Suprapubic skin (tissue), 4 donors: Measurements from ENCODE around the gene RAB22A. TPM values are rescaled to one million over a fixed set of nuclear protein-coding genes. Genes with fewer than 3 reads are reported as not detected.

Experiments
- DNase-seq, 2 donors: peaks; one replicate each; pipeline ENCODE4 v3.0.0-alpha.2; 2019; ENCODE audit warnings: low spot score in 2 of 2
- H3K27ac ChIP-seq: fragments of 200-600 bp; sonication (generic); one replicate; pipeline ENCODE4 v1.5.1; 2019
- H3K27me3 ChIP-seq: fragments of 200-600 bp; sonication (generic); one replicate; pipeline ENCODE4 v1.5.1; 2019
- H3K36me3 ChIP-seq: fragments of 200-600 bp; sonication (generic); one replicate; pipeline ENCODE4 v1.5.1; 2019
- H3K4me1 ChIP-seq: fragments of 200-600 bp; sonication (generic); one replicate; pipeline ENCODE4 v1.5.1; 2019
- H3K4me3 ChIP-seq: fragments of 200-600 bp; sonication (generic); one replicate; pipeline ENCODE4 v1.5.1; 2019; ENCODE audit warnings: mild to moderate bottlenecking
- H3K9me3 ChIP-seq: fragments of 200-600 bp; sonication (generic); one replicate; pipeline ENCODE4 v1.5.1; 2019
- EP300 ChIP-seq: sonication (generic); formaldehyde crosslinking; IDR thresholded peaks from one replicate; pipeline ENCODE4 v1.6.1; 2017; ENCODE audit warnings: antibody characterized with exemption
- POLR2A ChIP-seq, 2 donors: fragments of 450-650 bp; IDR thresholded peaks; one replicate each; pipeline ENCODE4 v1.6.1; 2017; ENCODE audit warnings: antibody characterized with exemption in 2 of 2, mild to moderate bottlenecking in 2 of 2, moderate library complexity in 2 of 2
- POLR2AphosphoS5 ChIP-seq, 3 donors: sonication (generic); formaldehyde crosslinking; IDR thresholded peaks; one replicate each; pipeline ENCODE4 v1.6.1; 2017; ENCODE audit warnings: antibody characterized with exemption in 3 of 3
- WGBS: methylation state at CpG from one replicate; pipeline ENCODE4 v1.1.5; 2018; 5-methylcytosine and 5-hydroxymethylcytosine counted together
- total RNA-seq, 4 donors: library from RNA; depleted of rRNA; stranded (reverse); fragments of >200 nt; gene quantifications; one replicate each; pipeline ENCODE4 v1.1.0, GENCODE V29; 2016
- TF ChIP-seq, protein P1 (sequence below), 2 donors: fragments of 200-600 bp in 1 of 2; fragments of 450-650 bp in 1 of 2; sonication (generic) in 1 of 2; IDR thresholded peaks; one replicate each; pipeline ENCODE4 v1.5.1; 2016 to 2019; ENCODE audit warnings: antibody characterized with exemption in 2 of 2, mild to moderate bottlenecking in 1 of 2, moderate library complexity in 1 of 2

The RAB22A gene
- total RNA-seq, 4 donors from 2014 or later: 17.0 to 21.6 (median 19.1) TPM

GRCh38 chr20:58377766-58378401, 68.4 kb downstream of the RAB22A start:
- WGBS: 70% methylated on average over 7 of the region's 7 CpGs
- TF ChIP-seq, protein P1, sequence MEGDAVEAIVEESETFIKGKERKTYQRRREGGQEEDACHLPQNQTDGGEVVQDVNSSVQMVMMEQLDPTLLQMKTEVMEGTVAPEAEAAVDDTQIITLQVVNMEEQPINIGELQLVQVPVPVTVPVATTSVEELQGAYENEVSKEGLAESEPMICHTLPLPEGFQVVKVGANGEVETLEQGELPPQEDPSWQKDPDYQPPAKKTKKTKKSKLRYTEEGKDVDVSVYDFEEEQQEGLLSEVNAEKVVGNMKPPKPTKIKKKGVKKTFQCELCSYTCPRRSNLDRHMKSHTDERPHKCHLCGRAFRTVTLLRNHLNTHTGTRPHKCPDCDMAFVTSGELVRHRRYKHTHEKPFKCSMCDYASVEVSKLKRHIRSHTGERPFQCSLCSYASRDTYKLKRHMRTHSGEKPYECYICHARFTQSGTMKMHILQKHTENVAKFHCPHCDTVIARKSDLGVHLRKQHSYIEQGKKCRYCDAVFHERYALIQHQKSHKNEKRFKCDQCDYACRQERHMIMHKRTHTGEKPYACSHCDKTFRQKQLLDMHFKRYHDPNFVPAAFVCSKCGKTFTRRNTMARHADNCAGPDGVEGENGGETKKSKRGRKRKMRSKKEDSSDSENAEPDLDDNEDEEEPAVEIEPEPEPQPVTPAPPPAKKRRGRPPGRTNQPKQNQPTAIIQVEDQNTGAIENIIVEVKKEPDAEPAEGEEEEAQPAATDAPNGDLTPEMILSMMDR (IDR thresholded peaks at IDR 0.05): no peak
- TF ChIP-seq POLR2AphosphoS5 (IDR thresholded peaks at IDR 0.05): no peak
- no peak for TF ChIP-seq EP300
- no peak for TF ChIP-seq POLR2A (IDR thresholded peaks at IDR 0.05)
- no peak for DNase-seq

GRCh38 chr20:58378704-58379103, 69.2 kb downstream of the RAB22A start:
- no peaks in the 10 kb centered on the region for H3K4me1 ChIP-seq
- no peak overlapping the region for H3K4me3 ChIP-seq
- no peak for DNase-seq
- WGBS: 61% methylated on average over 3 of the region's 3 CpGs
- no peak overlapping the region for H3K27ac ChIP-seq
- TF ChIP-seq, protein P1 (IDR thresholded peaks at IDR 0.05): no peak
- TF ChIP-seq POLR2AphosphoS5 (IDR thresholded peaks at IDR 0.05): no peak
- no peak for TF ChIP-seq EP300
- TF ChIP-seq POLR2A (IDR thresholded peaks at IDR 0.05): no peak
- peaks cover 6% of the 10 kb centered on the region for H3K27me3 ChIP-seq
- H3K9me3 ChIP-seq: no peaks in the 10 kb centered on the region
- H3K36me3 ChIP-seq: no peaks in the 10 kb centered on the region

More at GRCh38 chr20:58377766-58378401, 68.4 kb downstream of the RAB22A start:
- Histone ChIP-seq H3K27me3 (peaks cover 6% of the 10 kb centered on the region), H3K4me3 (no peak overlapping the region), H3K4me1 (no peaks in the 10 kb centered on the region), H3K36me3 (no peaks in the 10 kb centered on the region), H3K9me3 (no peaks in the 10 kb centered on the region), H3K27ac (no peak overlapping the region)

DNA sequence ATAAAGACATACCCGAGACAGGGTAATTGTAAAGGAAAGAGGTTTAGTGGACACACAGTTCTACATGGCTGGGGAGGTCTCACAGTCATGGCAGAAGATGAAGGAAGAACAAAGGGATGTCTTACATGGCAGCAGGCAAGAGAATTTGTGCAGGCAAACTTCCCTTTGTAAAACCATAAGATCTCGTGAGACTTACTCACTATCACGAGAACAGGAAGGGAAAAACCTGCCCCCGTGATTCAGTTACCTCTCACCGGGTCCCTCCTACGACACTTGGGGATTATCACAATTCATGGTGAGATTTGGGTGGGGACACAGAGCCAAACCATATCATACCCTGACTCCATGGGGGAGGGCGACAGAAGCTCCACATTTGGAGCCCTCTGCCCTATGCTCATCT, 72.1 kb downstream of the RAB22A start:
- no peak for DNase-seq
- Histone ChIP-seq H3K4me3 (no peak overlapping the region), H3K27me3 (peaks cover 11% of the 10 kb centered on the region), H3K4me1 (no peaks in the 10 kb centered on the region), H3K27ac (no peak overlapping the region), H3K36me3 (no peaks in the 10 kb centered on the region), H3K9me3 (no peaks in the 10 kb centered on the region)
- TF ChIP-seq POLR2AphosphoS5 (IDR thresholded peaks at IDR 0.05) (no peak), EP300 (no peak), POLR2A (IDR thresholded peaks at IDR 0.05) (no peak)
- TF ChIP-seq, protein P1 (IDR thresholded peaks at IDR 0.05): no peak
- 94% methylated on average over 7 of the region's 7 CpGs for WGBS

- WGBS: 84% methylated on average over 4 of the region's 4 CpGs
- no peaks in the 10 kb centered on the region for H3K36me3 ChIP-seq
- no peaks in the 10 kb centered on the region for H3K4me1 ChIP-seq
- H3K27me3 ChIP-seq: peaks cover 11% of the 10 kb centered on the region
- no peak overlapping the region for H3K4me3 ChIP-seq
- no peak overlapping the region for H3K27ac ChIP-seq
- no peaks in the 10 kb centered on the region for H3K9me3 ChIP-seq
- no peak for TF ChIP-seq EP300
- TF ChIP-seq, protein P1 (IDR thresholded peaks at IDR 0.05): no peak
- TF ChIP-seq POLR2A (IDR thresholded peaks at IDR 0.05): no peak
- TF ChIP-seq POLR2AphosphoS5 (IDR thresholded peaks at IDR 0.05): no peak
- no peak for DNase-seq
Measured at GRCh38 chr20:58382096-58382495, 72.6 kb downstream of the RAB22A start.

DNA sequence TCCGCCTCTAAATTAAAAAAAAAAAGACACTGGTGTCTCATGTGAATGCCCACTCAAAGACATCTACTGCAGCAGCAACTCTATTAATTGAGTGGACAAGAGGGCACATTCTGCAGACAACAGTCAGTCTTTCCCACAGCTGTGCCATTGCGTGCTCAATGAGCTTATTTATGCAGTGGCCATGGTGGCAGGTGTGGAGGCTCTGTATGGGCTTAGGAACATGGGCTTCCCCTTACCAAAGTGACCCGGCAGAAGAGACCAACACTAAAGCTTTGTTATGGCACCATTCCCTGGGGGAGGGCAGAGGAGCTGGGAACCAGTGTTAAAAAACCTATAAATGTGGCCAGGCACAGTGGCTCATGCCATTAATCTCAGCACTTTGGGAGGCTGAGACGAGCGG, 75.3 kb downstream of the RAB22A start:
- peaks cover 11% of the 10 kb centered on the region for H3K27me3 ChIP-seq
- DNase-seq: no peak
- H3K9me3 ChIP-seq: no peaks in the 10 kb centered on the region
- H3K27ac ChIP-seq: no peak overlapping the region
- H3K4me1 ChIP-seq: peaks cover 3% of the 10 kb centered on the region
- WGBS: 100% methylated on average over 4 of the region's 5 CpGs
- H3K4me3 ChIP-seq: no peak overlapping the region
- H3K36me3 ChIP-seq: no peaks in the 10 kb centered on the region
- TF ChIP-seq, protein P1 (IDR thresholded peaks at IDR 0.05): no peak
- TF ChIP-seq POLR2AphosphoS5 (IDR thresholded peaks at IDR 0.05) (no peak), EP300 (no peak), POLR2A (IDR thresholded peaks at IDR 0.05) (no peak)
